ENCODE data around the gene SMURF2. TPM values are rescaled to one million over a fixed set of nuclear protein-coding genes. Genes with fewer than 3 reads are reported as not detected.

Gene SMURF2
- total RNA-seq, 4 donors from 2014 or later: 18.2 to 28.0 (median 21.3) TPM

DNA sequence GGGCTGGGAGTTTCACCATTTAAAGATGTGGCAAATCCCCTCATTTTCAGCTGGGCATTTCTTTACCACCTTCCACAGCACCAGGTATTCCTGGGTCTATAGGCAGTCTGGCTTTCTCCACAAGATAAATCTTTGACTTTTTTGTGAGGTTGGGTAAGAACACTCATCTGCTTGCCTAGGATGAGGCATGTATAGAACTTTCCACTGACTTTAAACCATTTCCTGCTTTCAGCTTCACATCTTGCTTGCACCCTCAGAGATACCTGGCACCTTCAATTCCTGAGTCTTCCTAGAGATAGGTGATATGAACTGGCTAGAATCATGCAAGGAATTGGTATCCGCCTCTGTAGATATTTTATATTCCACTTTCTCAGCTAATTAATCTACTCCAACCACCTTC lies 27.9 kb downstream of the SMURF2 start:
- H3K27ac ChIP-seq: no peak overlapping the region
- H3K4me1 ChIP-seq: peaks cover 0 to 21% (median 4%) of the 10 kb centered on the region in 4 donors
- no peak for TF ChIP-seq CTCF (IDR thresholded peaks at IDR 0.05)
- TF ChIP-seq EP300 (IDR thresholded peaks at IDR 0.05): no peak
- no peak for TF ChIP-seq POLR2A (IDR thresholded peaks at IDR 0.05)
- no peaks in the 10 kb centered on the region for H3K9me3 ChIP-seq
- no peak overlapping the region for H3K4me3 ChIP-seq
- WGBS, 2 donors: 94 to 95% methylated on average over 1 of the region's 1 CpG
- DNase-seq (ENCODE audit: low spot score in 2 of 2): no peak
- no peaks in the 10 kb centered on the region for H3K27me3 ChIP-seq
- H3K36me3 ChIP-seq: peaks cover 0 to 3% (median 0%) of the 10 kb centered on the region in 3 donors

- Histone ChIP-seq H3K36me3 (no peaks in the 10 kb centered on the region), H3K27me3 (no peaks in the 10 kb centered on the region), H3K9me3 (no peaks in the 10 kb centered on the region), H3K27ac (no peak overlapping the region), H3K4me3 (no peak overlapping the region), H3K4me1 (peaks cover 0 to 25% (median 5%) of the 10 kb centered on the region in 4 donors)
- 75 to 78% methylated on average over 2 of the region's 2 CpGs for WGBS, 2 donors
- TF ChIP-seq CTCF (IDR thresholded peaks at IDR 0.05) (no peak), EP300 (IDR thresholded peaks at IDR 0.05) (no peak), POLR2A (IDR thresholded peaks at IDR 0.05) (no peak)
- DNase-seq (ENCODE audit: low spot score in 2 of 2): no peak
Measured at GRCh38 chr17:64632606-64633005, 29.5 kb downstream of the SMURF2 start.

- Histone ChIP-seq H3K4me3 (no peak overlapping the region), H3K27me3 (no peaks in the 10 kb centered on the region), H3K36me3 (no peaks in the 10 kb centered on the region), H3K27ac (no peak overlapping the region), H3K9me3 (no peaks in the 10 kb centered on the region), H3K4me1 (peaks cover 0 to 29% (median 7%) of the 10 kb centered on the region in 4 donors)
- WGBS, 2 donors: 61 to 65% methylated on average over 3 of the region's 3 CpGs
- DNase-seq (ENCODE audit: low spot score in 2 of 2): no peak
- no peak for TF ChIP-seq CTCF (IDR thresholded peaks at IDR 0.05)
- no peak for TF ChIP-seq POLR2A (IDR thresholded peaks at IDR 0.05)
- no peak for TF ChIP-seq EP300 (IDR thresholded peaks at IDR 0.05)
Measured at GRCh38 chr17:64632194-64632593, 29.9 kb downstream of the SMURF2 start.

- Histone ChIP-seq H3K4me3 (no peak overlapping the region), H3K4me1 (peaks cover 0 to 40% (median 6%) of the 10 kb centered on the region in 4 donors), H3K36me3 (no peaks in the 10 kb centered on the region), H3K27ac (no peak overlapping the region), H3K27me3 (no peaks in the 10 kb centered on the region), H3K9me3 (no peaks in the 10 kb centered on the region)
- TF ChIP-seq CTCF (IDR thresholded peaks at IDR 0.05) (no peak), EP300 (IDR thresholded peaks at IDR 0.05) (no peak), POLR2A (IDR thresholded peaks at IDR 0.05) (no peak)
- no peak for DNase-seq (ENCODE audit: low spot score in 2 of 2)
- 86 to 95% methylated on average over 6 of the region's 6 CpGs for WGBS, 2 donors
Measured at GRCh38 chr17:64630309-64631223, 31.5 kb downstream of the SMURF2 start.

DNA sequence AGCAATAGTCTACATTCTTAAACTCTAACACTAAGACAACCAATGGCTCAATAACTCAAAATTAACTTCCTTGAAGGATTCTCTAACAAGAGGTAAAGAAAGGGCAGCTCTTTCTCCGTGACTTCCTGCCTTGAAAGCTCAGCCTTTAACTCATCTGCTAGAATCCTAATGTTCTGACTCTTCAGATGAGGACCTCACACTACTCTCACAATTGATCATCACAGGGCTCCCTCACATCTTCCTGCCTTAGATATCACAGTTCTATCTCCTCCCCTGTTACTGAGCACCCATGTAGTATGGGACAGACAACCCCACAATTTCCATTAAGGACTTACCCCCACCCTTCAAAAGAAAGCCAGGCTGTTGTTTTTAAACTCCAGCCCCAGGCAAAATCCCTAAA lies 33.5 kb downstream of the SMURF2 start:
- no peak overlapping the region for H3K27ac ChIP-seq
- no peak for TF ChIP-seq EP300 (IDR thresholded peaks at IDR 0.05)
- WGBS, 2 donors: 65 to 97% methylated on average over 1 of the region's 1 CpG
- no peaks in the 10 kb centered on the region for H3K36me3 ChIP-seq
- H3K27me3 ChIP-seq: no peaks in the 10 kb centered on the region
- H3K4me3 ChIP-seq: no peak overlapping the region
- H3K9me3 ChIP-seq: no peaks in the 10 kb centered on the region
- DNase-seq (ENCODE audit: low spot score in 2 of 2): no peak
- peaks cover 0 to 42% (median 6%) of the 10 kb centered on the region in 4 donors for H3K4me1 ChIP-seq
